K562 (cell line): Measurements from ENCODE around the gene MEGF11. TPM values are rescaled to one million over a fixed set of nuclear protein-coding genes. Genes with fewer than 3 reads are reported as not detected.

Experiments
- ARID3A ChIP-seq: IDR thresholded peaks from 2 replicates; pipeline ENCODE4 v1.6.1; 2012; ENCODE audit warnings: low read depth, low read length, improper control_type of control experiment, borderline replicate concordance
- BACH1 ChIP-seq: fragments of 200-800 bp; sonication (Bioruptor generic); IDR thresholded peaks from 2 replicates; pipeline ENCODE4 v1.6.1; 2016; ENCODE audit warnings: missing genetic modification characterization, missing compliant biosample characterization
- BRCA1 ChIP-seq, 2 experiments: fragments of 450-650 bp in 1 of 2; sonication (generic) in 1 of 2; formaldehyde crosslinking in 1 of 2; IDR thresholded peaks; 2 replicates each; pipeline versions ENCODE4 v1.5.0 to v1.6.1; 2017 to 2020; ENCODE audit warnings: mild to moderate bottlenecking in 1 of 2, missing genetic modification reagents in 1 of 2
- CBX8 ChIP-seq: fragments of 200-600 bp; sonication (generic); IDR thresholded peaks from 2 replicates; pipeline ENCODE4 v1.6.1; 2012; ENCODE audit warnings: borderline replicate concordance, mixed run types, low read depth, mild to moderate bottlenecking, moderate library complexity, mixed read lengths, low read length, control low read depth, inconsistent platforms; ENCODE audit not compliant: poor library complexity, severe bottlenecking; ENCODE audit errors: extremely low read depth
- FOS ChIP-seq: IDR thresholded peaks from 3 replicates; pipeline ENCODE4 v1.6.1; 2011; ENCODE audit not compliant: insufficient read length; ENCODE audit errors: extremely low read depth
- GABPB2 ChIP-seq: fragments of 250-450 bp; sonication (Bioruptor Pico); conservative IDR thresholded peaks from 2 replicates; pipeline ENCODE4 v1.5.1; 2021; ENCODE audit warnings: mild to moderate bottlenecking
- GTF2F1 ChIP-seq: IDR thresholded peaks from 2 replicates; pipeline ENCODE4 v1.6.1; 2011; ENCODE audit warnings: low read depth, low read length, improper control_type of control experiment
- HDAC3 ChIP-seq: fragments of 450-650 bp; IDR thresholded peaks from 2 replicates; pipeline ENCODE4 v1.6.1; 2018; ENCODE audit warnings: borderline replicate concordance, mild to moderate bottlenecking, moderate library complexity; ENCODE audit not compliant: partially characterized antibody
- HDAC6 ChIP-seq: IDR thresholded peaks from 2 replicates; pipeline ENCODE4 v1.6.1; 2012; ENCODE audit warnings: low read depth, mild to moderate bottlenecking, control low read depth, inconsistent platforms, low read length, moderate library complexity
- HNRNPLL ChIP-seq: fragments of 200-400 bp; formaldehyde crosslinking; IDR thresholded peaks from 2 replicates; pipeline ENCODE4 v1.6.1; 2017; ENCODE audit warnings: low read length, low read depth, mild to moderate bottlenecking; ENCODE audit not compliant: poor library complexity, severe bottlenecking
- JUND ChIP-seq, 2 experiments: IDR thresholded peaks; 2 replicates in 1 of 2; 3 replicates in 1 of 2; pipeline ENCODE4 v1.6.1; 2011; ENCODE audit warnings: borderline replicate concordance in 2 of 2, low read depth in 2 of 2, low read length in 2 of 2, improper control_type of control experiment in 1 of 2, missing biosample characterization in 1 of 2, missing genetic modification characterization in 1 of 2, missing genetic modification reagents in 1 of 2
- MAFF ChIP-seq: IDR thresholded peaks from 2 replicates; pipeline ENCODE4 v1.6.1; 2012; ENCODE audit warnings: low read length, improper control_type of control experiment
- NCOR1 ChIP-seq: fragments of 450-650 bp; IDR thresholded peaks from 2 replicates; pipeline ENCODE4 v1.6.1; 2016; ENCODE audit warnings: mild to moderate bottlenecking, moderate library complexity
- PHF20 ChIP-seq: fragments of 450-650 bp; IDR thresholded peaks from 2 replicates; pipeline ENCODE4 v1.6.1; 2018; ENCODE audit not compliant: partially characterized antibody
- PHF21A ChIP-seq: fragments of 450-650 bp; IDR thresholded peaks from 2 replicates; pipeline ENCODE4 v1.6.1; 2017; ENCODE audit warnings: low read depth, borderline replicate concordance
- RFX5 ChIP-seq: IDR thresholded peaks from 2 replicates; pipeline ENCODE4 v1.6.1; 2011; ENCODE audit warnings: low read depth, mild to moderate bottlenecking, improper control_type of control experiment, low read length
- SMARCA4 ChIP-seq: fragments of 450-650 bp; IDR thresholded peaks from 2 replicates; pipeline ENCODE4 v1.6.1; 2016
- SPI1 ChIP-seq: IDR thresholded peaks from 2 replicates; pipeline ENCODE4 v1.6.1; 2011; ENCODE audit warnings: low read depth, low read length, control low read depth, borderline replicate concordance
- TARDBP ChIP-seq: fragments of 450-650 bp; IDR thresholded peaks from 2 replicates; pipeline ENCODE4 v1.6.1; 2016
- XRCC3 ChIP-seq: fragments of 450-650 bp; IDR thresholded peaks from 2 replicates; pipeline ENCODE4 v1.6.1; 2017; ENCODE audit warnings: mild to moderate bottlenecking, moderate library complexity
- ZBTB7A ChIP-seq: IDR thresholded peaks from 2 replicates; pipeline ENCODE4 v1.6.1; 2011; ENCODE audit warnings: low read depth, mild to moderate bottlenecking, low read length, moderate library complexity, borderline replicate concordance; ENCODE audit not compliant: control insufficient read depth
- ZNF507 ChIP-seq: conservative IDR thresholded peaks from 2 replicates; pipeline ENCODE4 v1.6.1; 2017; ENCODE audit warnings: missing genetic modification characterization, missing compliant biosample characterization
- ZNF512 ChIP-seq: IDR thresholded peaks from 2 replicates; pipeline ENCODE4 v1.6.1; 2016; ENCODE audit warnings: missing genetic modification characterization, missing compliant biosample characterization
- ZNF77 ChIP-seq: fragments of 250-450 bp; sonication (Bioruptor Pico); IDR thresholded peaks from 2 replicates; pipeline ENCODE4 v1.5.0; 2020
- polyA plus RNA-seq, 8 experiments: library from polyadenylated mRNA; depleted of rRNA in 4 of 8; stranded (reverse) in 5 of 8; unstranded in 3 of 8; fragments of >200 nt; fragmentation: Nextera tagmentation in 2 of 8; fragmentation: Illumina TruSeq in 1 of 8; extraction: Ambion mirVana in 2 of 8; extraction: Trizol in 1 of 8; gene quantifications; 2 replicates each; pipeline versions ENCODE4 v1.2.1 to v1.2.3, GENCODE V29; 2011 to 2014; ENCODE audit warnings: inconsistent platforms in 1 of 8, missing spikeins in 1 of 8
- total RNA-seq, 7 experiments: library from RNA; depleted of rRNA in 6 of 7; stranded (reverse); fragments of >200 nt in 6 of 7; fragmentation: Illumina TruSeq in 2 of 7; extraction: Trizol in 2 of 7; gene quantifications; 2 replicates each; pipeline versions ENCODE4 v1.2.1 to v1.2.3, GENCODE V29; 2011 to 2021; ENCODE audit warnings: low replicate concordance in 1 of 7
- TF ChIP-seq, protein P1 (sequence below): conservative IDR thresholded peaks from 2 replicates; pipeline ENCODE4 v1.6.1; 2011; ENCODE audit warnings: low read depth, mild to moderate bottlenecking, low read length; ENCODE audit not compliant: control insufficient read depth

The MEGF11 gene
- total and polyA plus RNA-seq, 9 of the 15 experiments (the other 6 are each of a cell fraction or from before 2014, with no cell fraction given), result 0.06 to 0.23 (median 0.20) TPM; not detected in 6

- TF ChIP-seq, protein P1, sequence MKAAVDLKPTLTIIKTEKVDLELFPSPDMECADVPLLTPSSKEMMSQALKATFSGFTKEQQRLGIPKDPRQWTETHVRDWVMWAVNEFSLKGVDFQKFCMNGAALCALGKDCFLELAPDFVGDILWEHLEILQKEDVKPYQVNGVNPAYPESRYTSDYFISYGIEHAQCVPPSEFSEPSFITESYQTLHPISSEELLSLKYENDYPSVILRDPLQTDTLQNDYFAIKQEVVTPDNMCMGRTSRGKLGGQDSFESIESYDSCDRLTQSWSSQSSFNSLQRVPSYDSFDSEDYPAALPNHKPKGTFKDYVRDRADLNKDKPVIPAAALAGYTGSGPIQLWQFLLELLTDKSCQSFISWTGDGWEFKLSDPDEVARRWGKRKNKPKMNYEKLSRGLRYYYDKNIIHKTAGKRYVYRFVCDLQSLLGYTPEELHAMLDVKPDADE, result no peak
- peak; percentile 41; the same call in 1 of the 2 replicates for TF ChIP-seq BACH1 (tag)
- TF ChIP-seq ZNF512 (tag), result no peak
- TF ChIP-seq HDAC6, result no peak
- no peak for TF ChIP-seq ZNF507 (tag)
- TF ChIP-seq SMARCA4, result no peak
- no peak for TF ChIP-seq FOS
- no peak for TF ChIP-seq HNRNPLL
- no peak for TF ChIP-seq PHF20
- TF ChIP-seq JUND (IDR thresholded peaks at IDR 0.05; ENCODE audit: borderline replicate concordance, low read depth, low read length), result no peak
- no peak for TF ChIP-seq JUND (tag; IDR thresholded peaks at IDR 0.05; ENCODE audit: borderline replicate concordance, low read depth, low read length)
- no peak for TF ChIP-seq TARDBP
- TF ChIP-seq HDAC3, result no peak
- TF ChIP-seq CBX8, result no peak
- no peak for TF ChIP-seq XRCC3
- TF ChIP-seq MAFF, result no peak
- TF ChIP-seq RFX5, result no peak
- TF ChIP-seq ARID3A, result no peak
- TF ChIP-seq SPI1, result no peak
- TF ChIP-seq ZBTB7A, result no peak
- TF ChIP-seq ZNF77 (CRISPR knock-in tag), result no peak
- no peak for TF ChIP-seq BRCA1 (IDR thresholded peaks at IDR 0.05)
- TF ChIP-seq BRCA1 (CRISPR knock-in tag; IDR thresholded peaks at IDR 0.05), result no peak
- TF ChIP-seq NCOR1, result no peak
- no peak for TF ChIP-seq GTF2F1
- no peak for TF ChIP-seq PHF21A
- no peak for TF ChIP-seq GABPB2 (CRISPR knock-in tag)
Measured at GRCh38 chr15:66294157-66294931, 40.8 kb upstream of the MEGF11 start (continued).
